ENCODE data around the gene CACFD1.

DNA sequence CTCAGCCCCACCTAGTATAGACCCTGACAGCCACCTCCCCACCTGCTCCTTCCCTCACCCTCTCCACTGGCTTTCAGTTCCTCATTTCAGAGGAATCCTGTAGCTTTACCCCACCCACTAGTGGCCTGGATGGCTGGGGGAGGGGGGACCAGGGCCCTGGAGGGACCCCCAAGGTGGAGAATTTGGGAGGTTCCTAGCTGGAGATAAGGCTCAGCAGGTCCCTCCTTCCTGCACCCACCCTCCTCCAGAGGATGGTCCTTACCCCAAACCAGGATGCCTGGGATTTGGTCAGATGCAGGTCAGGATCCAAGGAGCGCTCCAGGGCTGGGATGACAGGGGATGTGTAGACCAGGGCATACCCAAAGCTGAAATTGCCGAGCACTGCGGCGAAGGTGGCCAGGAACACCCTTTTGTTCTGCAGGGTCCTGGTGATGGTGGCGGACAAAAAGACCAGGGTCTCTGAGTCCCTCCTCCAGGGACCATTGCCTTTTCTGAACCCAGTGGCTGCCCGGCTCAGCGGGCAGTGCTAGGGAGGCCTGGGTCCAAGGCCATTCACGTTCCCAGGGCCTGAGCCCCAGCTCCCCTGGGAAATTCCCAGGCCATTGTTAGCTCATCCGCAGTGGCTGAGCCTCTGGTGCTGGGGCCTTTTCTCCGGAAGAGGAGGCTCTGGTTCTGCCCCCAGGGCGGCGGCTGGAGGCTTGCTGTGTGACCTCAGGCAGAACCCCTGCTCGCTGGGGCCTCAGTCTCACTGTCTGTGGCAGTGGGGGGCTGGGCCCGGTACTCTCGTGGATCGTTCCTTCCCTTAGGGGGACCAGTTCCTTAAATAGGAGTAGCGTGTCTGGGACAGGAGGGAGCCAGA, 18.4 kb downstream of the CACFD1 start:
- TF ChIP-seq, protein P1, sequence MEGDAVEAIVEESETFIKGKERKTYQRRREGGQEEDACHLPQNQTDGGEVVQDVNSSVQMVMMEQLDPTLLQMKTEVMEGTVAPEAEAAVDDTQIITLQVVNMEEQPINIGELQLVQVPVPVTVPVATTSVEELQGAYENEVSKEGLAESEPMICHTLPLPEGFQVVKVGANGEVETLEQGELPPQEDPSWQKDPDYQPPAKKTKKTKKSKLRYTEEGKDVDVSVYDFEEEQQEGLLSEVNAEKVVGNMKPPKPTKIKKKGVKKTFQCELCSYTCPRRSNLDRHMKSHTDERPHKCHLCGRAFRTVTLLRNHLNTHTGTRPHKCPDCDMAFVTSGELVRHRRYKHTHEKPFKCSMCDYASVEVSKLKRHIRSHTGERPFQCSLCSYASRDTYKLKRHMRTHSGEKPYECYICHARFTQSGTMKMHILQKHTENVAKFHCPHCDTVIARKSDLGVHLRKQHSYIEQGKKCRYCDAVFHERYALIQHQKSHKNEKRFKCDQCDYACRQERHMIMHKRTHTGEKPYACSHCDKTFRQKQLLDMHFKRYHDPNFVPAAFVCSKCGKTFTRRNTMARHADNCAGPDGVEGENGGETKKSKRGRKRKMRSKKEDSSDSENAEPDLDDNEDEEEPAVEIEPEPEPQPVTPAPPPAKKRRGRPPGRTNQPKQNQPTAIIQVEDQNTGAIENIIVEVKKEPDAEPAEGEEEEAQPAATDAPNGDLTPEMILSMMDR (IDR thresholded peaks at IDR 0.05) = no peak
- no peak for TF ChIP-seq EP300 (IDR thresholded peaks at IDR 0.05)
- no peak for TF ChIP-seq POLR2A (IDR thresholded peaks at IDR 0.05)

Data from tibial nerve (tissue), 4 donors.